AG10803 (cell line): ENCODE results near the gene DDAH1.

Experiments used
- DNase-seq: peaks from one replicate; pipeline ENCODE4 v3.0.0; 2010; ENCODE audit warnings: low read depth
- H3K4me3 ChIP-seq: 2 replicates; pipeline ENCODE4 v1.5.1; 2011; ENCODE audit warnings: mild to moderate bottlenecking, low read length, control low read depth
- CTCF ChIP-seq: conservative IDR thresholded peaks from 2 replicates; pipeline ENCODE4 v1.5.1; 2011; ENCODE audit warnings: mild to moderate bottlenecking, low read length, control low read depth, inconsistent platforms

The DDAH1 gene

GRCh38 chr1:85343612-85344255, 121.2 kb downstream of the DDAH1 start:
- no peak overlapping the region for H3K4me3 ChIP-seq
- peak; percentile 83 for DNase-seq
- TF ChIP-seq CTCF: no peak

GRCh38 chr1:85343213-85343611, 121.7 kb downstream of the DDAH1 start:
- peak; percentile 79 for DNase-seq
- no peak overlapping the region for H3K4me3 ChIP-seq
- no peak for TF ChIP-seq CTCF

- no peak overlapping the region for H3K4me3 ChIP-seq
- peak; percentile 54 for DNase-seq
- no peak for TF ChIP-seq CTCF
These were observed 122.8 kb downstream of the DDAH1 start for GRCh38 chr1:85342207-85342606.

- TF ChIP-seq CTCF: no peak
- no peak for DNase-seq
- H3K4me3 ChIP-seq: no peak overlapping the region
These were observed 124.5 kb downstream of the DDAH1 start for GRCh38 chr1:85340427-85340826.

- TF ChIP-seq CTCF: no peak
- DNase-seq: no peak
- no peak overlapping the region for H3K4me3 ChIP-seq
These were observed 125.1 kb downstream of the DDAH1 start for GRCh38 chr1:85339656-85340399.

- no peak overlapping the region for H3K4me3 ChIP-seq
- no peak for TF ChIP-seq CTCF
- no peak for DNase-seq
These were observed 125.9 kb downstream of the DDAH1 start for GRCh38 chr1:85339089-85339488.

GRCh38 chr1:85334962-85335361, 130.0 kb downstream of the DDAH1 start:
- peak; percentile 42 for DNase-seq
- no peak for TF ChIP-seq CTCF
- H3K4me3 ChIP-seq: no peak overlapping the region
